ENCODE measurements around the gene SRSF1. TPM values are rescaled to one million over a fixed set of nuclear protein-coding genes. Genes with fewer than 3 reads are reported as not detected.

SRSF1 gene
- total and polyA plus RNA-seq, 2 donors (not counting 1 experiment from before 2014, with no cell fraction given) = 191 to 307 TPM

GRCh38 chr17:58041161-58041560, 34.1 kb upstream of the SRSF1 start:
- Histone ChIP-seq H3K9me3 (ENCODE audit: control insufficient read depth, insufficient read depth, low read depth, low read length) (no peaks in the 10 kb centered on the region), H3K4me1 (ENCODE audit: control insufficient read depth, extremely low read depth, insufficient read depth, low read length) (no peaks in the 10 kb centered on the region), H3K79me2 (ENCODE audit: control insufficient read depth, insufficient read depth, low read length) (no peaks in the 10 kb centered on the region), H3K36me3 (ENCODE audit: control insufficient read depth, insufficient read depth, low read length) (no peaks in the 10 kb centered on the region), H3K4me3 (replicated peaks in 1 of 4; ENCODE audit: control extremely low read depth in 1 of 4, insufficient read depth in 1 of 4, low read depth in 3 of 4, low read length in 4 of 4) (no peak overlapping the region), H4K20me1 (ENCODE audit: control insufficient read depth, extremely low read depth, insufficient read depth, low read length) (no peaks in the 10 kb centered on the region), H3K4me2 (ENCODE audit: extremely low read depth, insufficient read depth, low read length) (no peak overlapping the region), H3K27me3 (ENCODE audit: control insufficient read depth, insufficient read depth, low read length) (peaks cover 6% of the 10 kb centered on the region), H2AFZ (ENCODE audit: low read length) (no peak overlapping the region), H3K27ac (ENCODE audit: insufficient read depth, low read length) (no peak overlapping the region), H3K9ac (ENCODE audit: insufficient read depth, low read length) (no peak overlapping the region)
- no peak for DNase-seq (ENCODE audit: low read depth in 2 of 2)
- TF ChIP-seq CTCF (conservative IDR thresholded peaks at IDR 0.05 in 1 of 2, IDR thresholded peaks at IDR 0.05 in 1 of 2; ENCODE audit: low read depth in 1 of 2, low read length in 2 of 2) (no peak), EZH2 (IDR thresholded peaks at IDR 0.05; ENCODE audit: low read length, missing control alignments) (no peak)

GRCh38 chr17:58040386-58040785, 33.3 kb upstream of the SRSF1 start:
- no peak for TF ChIP-seq EZH2 (IDR thresholded peaks at IDR 0.05; ENCODE audit: low read length, missing control alignments)
- no peak for TF ChIP-seq CTCF (conservative IDR thresholded peaks at IDR 0.05 in 1 of 2, IDR thresholded peaks at IDR 0.05 in 1 of 2; ENCODE audit: low read depth in 1 of 2, low read length in 2 of 2)
- Histone ChIP-seq H3K36me3 (ENCODE audit: control insufficient read depth, insufficient read depth, low read length) (no peaks in the 10 kb centered on the region), H3K4me3 (replicated peaks in 1 of 4; ENCODE audit: control extremely low read depth in 1 of 4, insufficient read depth in 1 of 4, low read depth in 3 of 4, low read length in 4 of 4) (no peak overlapping the region), H3K9me3 (ENCODE audit: control insufficient read depth, insufficient read depth, low read depth, low read length) (no peaks in the 10 kb centered on the region), H3K27ac (ENCODE audit: insufficient read depth, low read length) (no peak overlapping the region), H4K20me1 (ENCODE audit: control insufficient read depth, extremely low read depth, insufficient read depth, low read length) (no peaks in the 10 kb centered on the region), H2AFZ (ENCODE audit: low read length) (no peak overlapping the region), H3K79me2 (ENCODE audit: control insufficient read depth, insufficient read depth, low read length) (no peaks in the 10 kb centered on the region), H3K27me3 (ENCODE audit: control insufficient read depth, insufficient read depth, low read length) (peaks cover 6% of the 10 kb centered on the region), H3K4me2 (ENCODE audit: extremely low read depth, insufficient read depth, low read length) (no peak overlapping the region), H3K4me1 (ENCODE audit: control insufficient read depth, extremely low read depth, insufficient read depth, low read length) (no peaks in the 10 kb centered on the region), H3K9ac (ENCODE audit: insufficient read depth, low read length) (no peak overlapping the region)
- DNase-seq (ENCODE audit: low read depth in 2 of 2) = no peak

- H3K9me3 ChIP-seq (ENCODE audit: control insufficient read depth, insufficient read depth, low read depth, low read length) = no peaks in the 10 kb centered on the region
- H3K4me3 ChIP-seq (replicated peaks in 1 of 4; ENCODE audit: control extremely low read depth in 1 of 4, insufficient read depth in 1 of 4, low read depth in 3 of 4, low read length in 4 of 4) = no peak overlapping the region
- TF ChIP-seq EZH2 (IDR thresholded peaks at IDR 0.05; ENCODE audit: low read length, missing control alignments) (no peak), CTCF (conservative IDR thresholded peaks at IDR 0.05 in 1 of 2, IDR thresholded peaks at IDR 0.05 in 1 of 2; ENCODE audit: low read depth in 1 of 2, low read length in 2 of 2) (no peak)
- peaks cover 6% of the 10 kb centered on the region for H3K27me3 ChIP-seq (ENCODE audit: control insufficient read depth, insufficient read depth, low read length)
- no peaks in the 10 kb centered on the region for H3K4me1 ChIP-seq (ENCODE audit: control insufficient read depth, extremely low read depth, insufficient read depth, low read length)
- DNase-seq (ENCODE audit: low read depth in 2 of 2) = no peak
- no peak overlapping the region for H3K9ac ChIP-seq (ENCODE audit: insufficient read depth, low read length)
- H3K36me3 ChIP-seq (ENCODE audit: control insufficient read depth, insufficient read depth, low read length) = no peaks in the 10 kb centered on the region
- no peak overlapping the region for H2AFZ ChIP-seq (ENCODE audit: low read length)
- no peaks in the 10 kb centered on the region for H3K79me2 ChIP-seq (ENCODE audit: control insufficient read depth, insufficient read depth, low read length)
- H4K20me1 ChIP-seq (ENCODE audit: control insufficient read depth, extremely low read depth, insufficient read depth, low read length) = no peaks in the 10 kb centered on the region
- H3K27ac ChIP-seq (ENCODE audit: insufficient read depth, low read length) = no peak overlapping the region
- no peak overlapping the region for H3K4me2 ChIP-seq (ENCODE audit: extremely low read depth, insufficient read depth, low read length)
Measured at GRCh38 chr17:58039975-58040374, 32.9 kb upstream of the SRSF1 start.

Data from fibroblast of lung (primary cell).